Effector CD4-positive, alpha-beta T cell (primary cell): ENCODE data around the gene PCDHGB5.
"Not testable (repeated sequence)": the region's sequence is repeated elsewhere in the genome, so short reads cannot be mapped to it uniquely, and the experiment has no call there.

ENCODE experiments used
- DNase-seq: peaks from one replicate; pipeline ENCODE4 v3.0.0-alpha.2; 2020

Gene PCDHGB5

DNA sequence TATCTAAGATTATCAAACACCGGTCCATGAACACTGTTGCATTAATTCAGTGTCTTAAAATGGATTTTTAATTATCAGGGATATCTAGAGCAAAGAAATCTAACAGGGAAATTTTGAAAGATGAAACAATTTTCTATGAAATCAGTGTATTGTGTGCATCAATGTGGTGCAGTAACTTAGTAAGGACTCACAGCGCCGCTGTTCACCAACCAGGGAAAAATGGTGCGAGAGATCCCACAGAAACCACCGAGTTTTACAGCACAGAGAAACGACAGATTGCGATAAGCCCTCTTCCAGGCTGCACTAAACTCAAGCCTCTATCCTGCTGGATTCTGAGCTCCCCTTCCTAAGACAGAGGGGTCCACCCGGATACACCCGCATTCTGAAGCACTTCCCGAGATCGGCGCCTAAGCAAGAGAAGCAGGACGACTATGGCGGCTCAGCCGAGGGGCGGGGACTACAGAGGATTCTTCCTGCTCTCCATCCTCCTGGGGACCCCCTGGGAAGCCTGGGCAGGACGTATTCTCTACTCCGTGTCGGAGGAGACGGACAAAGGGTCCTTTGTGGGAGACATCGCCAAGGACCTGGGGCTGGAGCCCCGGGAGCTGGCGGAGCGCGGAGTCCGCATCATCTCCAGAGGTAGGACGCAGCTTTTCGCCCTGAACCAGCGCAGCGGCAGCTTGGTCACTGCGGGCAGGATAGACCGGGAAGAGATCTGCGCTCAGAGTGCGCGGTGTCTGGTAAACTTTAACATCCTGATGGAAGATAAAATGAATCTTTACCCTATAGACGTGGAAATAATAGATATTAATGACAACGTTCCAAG lies 15.1 kb upstream of the PCDHGB5 start, which contains the start of gene PCDHGA7:
Gene PCDHGA7 (plus strand): TSS at position 274 of the 826 bp plus-strand sequence. CDS start 158 bp downstream, at position 432.
- no peak for DNase-seq

DNA sequence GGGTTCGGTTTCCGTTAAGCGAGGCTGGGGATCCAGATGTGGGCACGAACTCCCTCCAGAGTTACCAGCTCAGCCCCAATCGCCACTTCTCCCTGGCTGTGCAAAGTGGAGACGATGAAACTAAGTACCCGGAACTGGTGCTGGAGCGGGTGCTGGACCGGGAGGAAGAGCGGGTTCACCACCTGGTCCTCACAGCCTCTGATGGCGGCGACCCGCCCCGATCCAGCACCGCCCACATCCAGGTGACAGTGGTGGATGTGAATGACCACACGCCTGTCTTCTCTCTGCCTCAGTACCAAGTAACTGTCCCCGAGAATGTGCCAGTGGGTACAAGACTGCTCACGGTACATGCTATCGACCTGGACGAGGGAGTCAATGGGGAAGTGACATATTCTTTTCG lies 14.4 kb upstream of the PCDHGB5 start:
- DNase-seq, result no peak

DNA sequence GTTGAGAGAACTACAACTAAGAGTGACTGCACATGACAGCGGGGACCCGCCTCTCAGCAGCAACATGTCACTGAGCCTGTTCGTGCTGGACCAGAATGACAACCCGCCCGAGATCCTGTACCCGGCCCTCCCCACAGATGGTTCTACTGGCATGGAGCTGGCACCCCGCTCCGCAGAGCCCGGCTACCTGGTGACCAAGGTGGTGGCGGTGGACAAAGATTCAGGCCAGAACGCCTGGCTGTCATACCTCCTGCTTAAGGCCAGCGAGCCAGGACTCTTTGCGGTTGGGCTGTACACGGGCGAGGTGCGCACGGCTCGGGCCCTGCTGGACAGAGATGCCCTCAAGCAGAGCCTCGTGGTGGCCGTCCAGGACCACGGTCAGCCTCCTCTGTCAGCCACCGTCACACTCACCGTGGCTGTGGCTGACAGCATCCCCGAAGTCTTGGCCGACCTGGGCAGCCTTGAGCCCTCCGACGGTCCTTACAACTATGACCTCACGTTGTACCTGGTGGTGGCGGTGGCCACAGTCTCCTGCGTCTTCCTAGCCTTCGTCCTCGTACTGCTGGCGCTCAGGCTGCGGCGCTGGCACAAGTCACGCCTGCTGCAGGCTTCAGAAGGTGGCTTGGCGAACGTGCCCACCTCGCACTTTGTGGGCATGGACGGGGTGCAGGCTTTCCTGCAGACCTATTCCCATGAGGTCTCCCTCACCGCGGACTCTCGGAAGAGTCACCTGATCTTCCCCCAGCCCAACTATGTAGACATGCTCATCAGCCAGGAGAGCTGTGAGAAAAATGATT lies 13.1 kb upstream of the PCDHGB5 start:
- no peak for DNase-seq

DNA sequence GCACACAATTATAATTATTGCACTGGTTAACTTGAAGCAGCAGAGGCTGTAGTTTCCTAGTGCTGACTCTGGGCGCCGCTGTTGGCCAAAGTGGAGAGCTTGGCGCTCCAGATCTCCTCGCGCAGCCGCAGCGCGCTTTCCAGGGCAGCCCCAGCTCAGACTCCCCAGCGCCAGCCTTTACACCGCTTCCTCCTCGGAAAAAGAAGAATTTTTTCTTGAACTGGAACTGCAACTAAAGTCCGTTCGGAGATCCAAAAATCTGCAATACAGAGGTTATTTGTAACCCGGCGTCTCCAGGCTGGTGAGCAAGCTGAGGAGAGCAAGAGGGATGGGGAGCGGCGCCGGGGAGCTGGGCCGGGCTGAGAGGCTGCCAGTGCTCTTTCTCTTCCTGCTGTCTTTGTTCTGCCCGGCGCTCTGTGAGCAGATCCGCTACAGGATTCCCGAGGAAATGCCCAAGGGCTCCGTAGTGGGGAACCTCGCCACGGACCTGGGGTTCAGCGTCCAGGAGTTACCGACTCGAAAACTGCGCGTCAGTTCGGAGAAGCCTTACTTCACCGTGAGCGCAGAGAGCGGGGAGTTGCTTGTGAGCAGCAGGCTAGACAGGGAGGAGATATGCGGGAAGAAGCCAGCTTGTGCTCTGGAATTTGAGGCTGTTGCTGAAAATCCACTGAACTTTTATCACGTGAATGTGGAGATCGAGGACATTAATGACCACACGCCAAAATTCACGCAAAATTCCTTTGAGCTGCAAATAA lies 10.0 kb upstream of the PCDHGB5 start, which contains the start of gene PCDHGB4:
Gene PCDHGB4 (plus strand): TSS at position 142 of the 755 bp plus-strand sequence. CDS start 187 bp downstream, at position 329.
- not testable (repeated sequence) for DNase-seq

DNA sequence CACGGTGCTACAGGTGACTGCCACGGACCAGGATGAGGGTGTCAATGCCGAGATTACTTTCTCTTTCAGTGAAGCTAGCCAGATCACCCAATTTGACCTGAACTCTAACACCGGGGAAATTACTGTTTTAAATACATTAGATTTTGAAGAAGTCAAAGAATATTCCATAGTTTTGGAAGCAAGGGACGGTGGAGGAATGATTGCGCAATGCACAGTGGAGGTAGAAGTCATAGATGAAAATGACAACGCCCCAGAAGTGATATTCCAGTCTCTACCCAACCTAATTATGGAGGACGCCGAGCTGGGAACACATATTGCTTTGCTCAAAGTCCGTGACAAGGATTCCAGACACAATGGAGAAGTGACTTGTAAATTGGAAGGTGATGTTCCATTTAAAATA lies 9.1 kb upstream of the PCDHGB5 start:
- DNase-seq, result no peak

DNA sequence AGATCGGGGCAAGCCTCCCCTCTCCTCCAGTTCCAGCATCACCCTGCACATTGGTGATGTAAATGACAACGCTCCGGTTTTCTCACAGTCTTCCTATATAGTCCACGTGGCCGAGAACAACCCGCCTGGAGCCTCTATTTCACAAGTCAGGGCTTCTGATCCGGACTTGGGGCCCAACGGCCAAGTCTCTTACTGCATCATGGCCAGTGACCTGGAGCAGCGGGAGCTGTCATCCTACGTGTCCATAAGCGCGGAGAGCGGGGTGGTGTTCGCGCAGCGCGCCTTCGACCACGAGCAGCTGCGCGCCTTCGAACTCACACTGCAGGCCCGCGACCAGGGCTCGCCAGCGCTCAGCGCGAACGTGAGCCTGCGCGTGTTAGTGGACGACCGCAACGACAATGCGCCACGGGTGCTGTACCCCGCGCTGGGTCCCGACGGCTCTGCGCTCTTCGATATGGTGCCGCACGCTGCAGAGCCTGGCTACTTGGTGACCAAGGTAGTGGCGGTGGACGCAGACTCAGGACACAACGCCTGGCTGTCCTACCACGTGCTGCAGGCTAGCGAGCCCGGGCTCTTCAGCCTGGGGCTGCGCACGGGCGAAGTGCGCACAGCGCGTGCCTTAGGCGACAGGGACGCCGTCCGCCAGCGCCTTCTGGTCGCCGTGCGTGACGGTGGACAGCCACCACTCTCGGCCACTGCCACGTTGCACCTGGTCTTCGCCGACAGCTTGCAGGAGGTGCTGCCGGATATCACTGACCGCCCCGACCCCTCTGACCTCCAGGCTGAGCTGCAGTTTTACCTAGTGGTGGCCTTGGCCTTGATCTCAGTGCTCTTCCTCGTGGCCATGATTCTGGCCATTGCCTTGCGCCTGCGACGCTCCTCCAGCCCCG lies 8.3 kb upstream of the PCDHGB5 start:
- DNase-seq, result no peak

DNA sequence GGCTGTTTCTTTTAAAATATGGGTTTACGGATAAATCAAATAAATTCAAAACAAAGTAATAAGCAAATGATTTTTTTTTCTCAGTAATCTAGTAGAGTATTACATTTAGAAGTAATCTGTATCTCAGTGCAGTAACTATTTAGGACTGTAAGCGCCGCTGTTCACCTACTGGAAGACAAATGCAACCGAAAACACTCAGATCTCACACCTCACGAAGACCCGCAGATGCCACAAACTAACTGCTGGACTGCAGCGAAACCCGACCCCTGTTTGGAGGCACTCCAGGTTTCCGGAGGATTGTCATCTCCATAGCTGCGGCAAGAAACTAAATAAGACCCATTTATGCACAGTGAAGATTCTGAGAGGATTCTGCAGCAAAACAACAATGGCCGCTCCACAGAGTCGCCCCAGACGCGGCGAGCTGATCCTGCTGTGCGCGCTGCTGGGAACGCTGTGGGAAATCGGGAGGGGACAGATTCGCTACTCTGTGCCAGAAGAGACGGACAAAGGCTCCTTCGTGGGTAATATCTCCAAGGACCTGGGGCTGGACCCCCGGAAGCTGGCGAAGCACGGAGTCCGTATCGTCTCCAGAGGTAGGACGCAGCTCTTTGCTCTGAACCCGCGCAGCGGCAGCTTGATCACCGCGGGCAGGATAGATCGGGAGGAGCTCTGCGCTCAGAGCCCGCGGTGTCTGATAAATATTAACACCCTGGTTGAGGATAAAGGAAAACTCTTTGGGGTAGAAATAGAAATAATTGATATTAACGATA lies 5.1 kb upstream of the PCDHGB5 start, which contains the start of gene PCDHGA8:
Gene PCDHGA8 (plus strand): TSS at position 205 of the 770 bp plus-strand sequence. CDS start 181 bp downstream, at position 386.
- DNase-seq, result no peak

DNA sequence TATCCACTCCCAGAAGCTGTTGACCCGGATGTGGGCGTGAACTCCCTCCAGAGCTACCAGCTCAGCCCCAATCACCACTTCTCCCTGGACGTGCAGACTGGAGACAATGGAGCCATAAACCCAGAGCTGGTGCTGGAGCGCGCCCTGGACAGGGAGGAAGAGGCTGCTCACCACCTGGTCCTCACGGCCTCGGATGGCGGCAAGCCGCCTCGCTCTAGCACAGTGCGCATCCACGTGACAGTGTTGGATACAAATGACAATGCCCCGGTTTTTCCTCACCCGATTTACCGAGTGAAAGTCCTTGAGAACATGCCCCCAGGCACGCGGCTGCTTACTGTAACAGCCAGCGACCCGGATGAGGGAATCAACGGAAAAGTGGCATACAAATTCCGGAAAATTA lies 4.5 kb upstream of the PCDHGB5 start:
- DNase-seq, result no peak

DNA sequence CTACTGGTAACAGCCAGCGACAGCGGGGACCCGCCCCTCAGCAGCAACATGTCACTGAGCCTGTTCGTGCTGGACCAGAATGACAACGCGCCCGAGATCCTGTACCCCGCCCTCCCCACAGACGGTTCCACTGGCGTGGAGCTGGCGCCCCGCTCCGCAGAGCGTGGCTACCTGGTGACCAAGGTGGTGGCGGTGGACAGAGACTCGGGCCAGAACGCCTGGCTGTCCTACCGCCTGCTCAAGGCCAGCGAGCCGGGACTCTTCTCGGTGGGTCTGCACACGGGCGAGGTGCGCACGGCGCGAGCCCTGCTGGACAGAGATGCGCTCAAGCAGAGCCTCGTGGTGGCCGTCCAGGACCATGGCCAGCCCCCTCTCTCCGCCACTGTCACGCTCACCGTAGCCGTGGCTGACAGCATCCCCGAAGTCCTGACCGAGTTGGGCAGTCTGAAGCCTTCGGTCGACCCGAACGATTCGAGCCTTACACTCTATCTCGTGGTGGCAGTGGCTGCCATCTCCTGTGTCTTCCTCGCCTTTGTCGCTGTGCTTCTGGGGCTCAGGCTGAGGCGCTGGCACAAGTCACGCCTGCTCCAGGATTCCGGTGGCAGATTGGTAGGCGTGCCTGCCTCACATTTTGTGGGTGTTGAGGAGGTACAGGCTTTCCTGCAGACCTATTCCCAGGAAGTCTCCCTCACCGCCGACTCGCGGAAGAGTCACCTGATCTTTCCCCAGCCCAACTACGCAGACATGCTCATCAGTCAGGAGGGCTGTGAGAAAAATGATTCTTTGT lies 3.2 kb upstream of the PCDHGB5 start:
- DNase-seq, result not testable (repeated sequence)

DNA sequence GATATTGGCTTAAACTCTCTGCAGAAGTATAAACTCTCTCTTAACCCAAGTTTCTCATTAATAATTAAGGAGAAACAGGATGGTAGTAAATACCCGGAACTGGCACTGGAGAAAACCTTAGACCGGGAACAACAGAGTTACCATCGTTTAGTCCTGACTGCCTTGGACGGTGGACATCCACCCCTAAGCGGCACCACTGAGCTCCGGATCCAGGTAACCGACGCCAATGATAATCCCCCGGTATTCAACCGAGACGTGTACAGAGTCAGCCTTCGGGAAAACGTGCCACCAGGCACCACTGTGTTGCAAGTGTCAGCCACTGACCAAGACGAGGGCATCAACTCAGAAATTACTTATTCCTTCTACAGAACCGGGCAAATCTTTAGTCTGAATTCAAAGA lies 861 bp downstream of the PCDHGB5 start:
- DNase-seq, result no peak

DNA sequence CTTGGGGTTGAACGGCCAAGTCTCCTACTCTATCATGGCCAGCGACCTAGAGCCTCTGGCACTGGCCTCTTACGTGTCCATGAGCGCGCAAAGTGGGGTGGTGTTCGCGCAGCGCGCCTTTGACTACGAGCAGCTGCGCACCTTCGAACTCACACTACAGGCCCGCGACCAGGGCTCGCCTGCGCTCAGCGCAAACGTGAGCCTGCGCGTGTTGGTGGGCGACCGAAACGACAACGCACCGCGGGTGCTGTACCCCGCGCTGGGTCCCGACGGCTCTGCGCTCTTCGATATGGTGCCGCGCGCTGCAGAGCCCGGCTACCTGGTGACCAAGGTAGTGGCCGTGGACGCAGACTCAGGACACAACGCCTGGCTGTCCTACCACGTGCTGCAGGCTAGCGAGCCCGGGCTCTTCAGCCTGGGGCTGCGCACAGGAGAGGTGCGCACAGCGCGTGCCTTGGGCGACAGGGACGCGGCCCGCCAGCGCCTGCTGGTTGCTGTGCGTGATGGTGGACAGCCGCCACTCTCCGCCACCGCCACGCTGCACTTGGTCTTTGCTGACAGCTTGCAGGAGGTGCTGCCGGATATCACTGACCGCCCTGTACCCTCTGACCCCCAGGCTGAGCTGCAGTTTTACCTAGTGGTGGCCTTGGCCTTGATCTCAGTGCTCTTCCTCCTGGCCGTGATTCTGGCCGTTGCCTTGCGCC lies 2.0 kb downstream of the PCDHGB5 start:
- no peak for DNase-seq

DNA sequence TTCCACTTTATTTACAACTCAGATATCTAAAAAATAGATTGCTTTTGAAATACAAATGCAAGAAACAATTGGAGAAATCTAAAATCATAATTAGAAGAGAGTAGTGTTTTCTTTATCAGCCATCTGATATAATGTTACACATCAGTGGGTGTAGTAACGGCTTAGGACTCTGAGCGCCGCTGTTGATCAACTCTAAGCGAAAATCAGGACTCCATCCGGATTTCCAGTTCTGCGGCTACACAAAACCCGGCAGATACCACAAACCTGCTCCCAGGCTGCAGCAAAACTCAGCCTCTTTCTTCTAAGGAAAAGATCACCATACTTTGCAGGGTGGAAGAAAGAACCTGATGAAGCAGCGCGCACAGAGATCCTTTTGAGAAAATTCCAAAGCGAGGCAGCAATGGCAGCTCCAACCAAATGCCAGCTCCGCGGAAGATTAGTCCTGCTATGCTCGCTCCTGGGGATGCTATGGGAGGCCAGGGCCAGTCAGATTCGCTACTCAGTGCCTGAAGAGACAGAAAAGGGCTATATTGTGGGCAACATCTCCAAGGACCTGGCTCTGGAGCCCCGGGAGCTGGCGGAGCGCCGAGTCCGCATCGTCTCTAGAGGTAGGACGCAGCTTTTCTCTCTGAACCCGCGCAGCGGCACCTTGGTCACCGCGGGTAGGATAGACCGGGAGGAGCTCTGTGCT lies 5.0 kb downstream of the PCDHGB5 start, which contains the start of gene PCDHGA9:
Gene PCDHGA9 (plus strand): TSS at position 226 of the 691 bp plus-strand sequence. CDS start 175 bp downstream, at position 401.
- no peak for DNase-seq

DNA sequence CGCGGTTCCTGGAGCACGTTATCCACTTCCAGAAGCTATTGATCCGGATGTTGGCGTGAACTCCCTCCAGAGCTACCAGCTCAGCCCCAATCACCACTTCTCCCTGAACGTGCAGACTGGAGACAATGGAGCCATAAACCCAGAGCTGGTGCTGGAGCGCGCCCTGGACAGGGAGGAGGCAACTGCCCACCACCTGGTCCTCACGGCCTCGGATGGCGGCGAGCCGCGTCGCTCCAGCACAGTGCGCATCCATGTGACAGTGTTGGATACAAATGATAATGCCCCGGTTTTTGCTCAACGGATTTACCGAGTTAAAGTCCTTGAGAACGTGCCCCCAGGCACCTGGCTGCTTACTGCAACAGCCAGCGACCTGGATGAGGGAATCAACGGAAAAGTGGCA lies 5.6 kb downstream of the PCDHGB5 start:
- no peak for DNase-seq

DNA sequence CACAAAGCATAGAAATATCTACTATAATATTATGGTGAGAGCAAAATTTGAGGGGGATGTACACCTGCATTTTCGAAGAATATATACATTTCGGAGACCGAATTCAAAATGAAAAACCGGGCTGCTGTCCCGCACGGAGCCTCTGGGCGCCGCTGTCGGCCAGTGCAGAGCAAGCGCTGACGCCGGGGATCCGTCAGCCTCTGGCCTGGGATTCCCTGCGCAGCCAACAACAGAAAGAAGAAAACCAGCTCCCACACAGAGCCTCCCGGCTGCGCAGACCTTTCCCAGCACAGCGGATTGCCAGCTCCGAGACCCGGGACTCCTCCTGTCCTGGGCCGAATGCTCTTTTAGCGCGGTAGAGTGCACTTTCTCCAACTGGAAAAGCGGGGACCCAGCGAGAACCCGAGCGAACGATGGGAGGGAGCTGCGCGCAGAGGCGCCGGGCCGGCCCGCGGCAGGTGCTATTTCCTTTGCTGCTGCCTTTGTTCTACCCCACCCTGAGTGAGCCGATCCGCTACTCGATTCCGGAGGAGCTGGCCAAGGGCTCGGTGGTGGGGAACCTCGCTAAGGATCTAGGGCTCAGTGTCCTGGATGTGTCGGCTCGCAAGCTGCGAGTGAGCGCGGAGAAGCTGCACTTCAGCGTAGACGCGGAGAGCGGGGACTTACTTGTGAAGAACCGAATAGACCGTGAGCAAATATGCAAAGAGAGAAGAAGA lies 10.2 kb downstream of the PCDHGB5 start, which contains the start of gene PCDHGB6:
Gene PCDHGB6 (plus strand): TSS at position 232 of the 716 bp plus-strand sequence. CDS start 182 bp downstream, at position 414.
- not testable (repeated sequence) for DNase-seq

DNA sequence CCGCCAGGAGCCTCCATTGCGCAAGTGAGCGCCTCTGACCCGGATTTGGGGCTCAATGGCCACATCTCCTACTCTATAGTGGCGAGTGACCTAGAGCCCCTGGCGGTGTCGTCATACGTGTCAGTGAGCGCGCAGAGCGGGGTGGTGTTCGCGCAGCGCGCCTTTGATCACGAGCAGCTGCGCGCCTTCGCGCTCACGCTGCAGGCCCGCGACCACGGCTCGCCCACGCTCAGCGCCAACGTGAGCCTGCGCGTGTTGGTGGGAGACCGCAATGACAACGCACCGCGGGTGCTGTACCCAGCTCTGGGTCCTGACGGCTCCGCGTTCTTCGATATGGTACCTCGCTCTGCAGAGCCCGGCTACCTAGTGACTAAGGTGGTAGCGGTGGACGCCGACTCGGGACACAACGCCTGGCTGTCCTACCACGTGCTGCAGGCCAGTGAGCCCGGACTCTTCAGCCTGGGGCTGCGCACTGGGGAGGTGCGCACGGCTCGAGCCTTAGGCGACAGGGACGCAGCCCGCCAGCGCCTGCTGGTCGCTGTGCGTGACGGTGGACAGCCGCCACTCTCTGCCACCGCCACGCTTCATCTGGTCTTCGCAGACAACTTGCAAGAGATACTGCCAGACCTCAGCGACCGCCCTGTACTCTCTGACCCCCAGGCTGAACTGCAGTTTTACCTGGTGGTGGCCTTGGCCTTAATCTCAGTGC lies 12.0 kb downstream of the PCDHGB5 start:
- DNase-seq, result no peak

DNA sequence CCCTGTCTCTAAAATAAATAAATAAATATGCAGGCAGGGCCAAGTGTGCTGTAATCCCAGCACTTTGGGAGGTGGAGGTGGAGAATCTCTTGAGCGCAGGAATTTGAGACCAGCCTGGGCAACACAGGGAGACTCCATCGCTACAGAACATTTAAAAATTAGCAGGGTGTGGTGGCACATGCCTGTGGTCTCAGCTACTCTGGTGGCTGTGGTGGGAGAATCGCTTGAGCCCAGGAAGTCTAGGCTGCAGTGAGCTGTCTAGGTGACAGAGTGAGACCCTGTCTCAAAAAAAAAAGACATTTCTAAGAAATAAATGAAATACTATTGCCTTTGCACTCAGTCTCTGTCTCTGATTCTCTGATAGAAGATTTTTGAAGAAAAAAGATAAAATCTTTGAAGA lies 13.8 kb downstream of the PCDHGB5 start:
- DNase-seq, result no peak
